HL-60 (cell line): ENCODE results near the gene PCDHGA12.
"Not testable (repeated sequence)": the region's sequence is repeated elsewhere in the genome, so short reads cannot be mapped to it uniquely, and the experiment has no call there.

Experiments used
- DNase-seq, 2 experiments: peaks; one replicate each; pipeline ENCODE4 v3.0.0-alpha.2; 2010 to 2020; ENCODE audit warnings: low read depth in 1 of 2, low spot score in 1 of 2
- H3K27ac ChIP-seq: fragments of 250-450 bp; sonication (Bioruptor Pico); replicated peaks from 2 replicates; pipeline ENCODE4 v1.5.1; 2020; ENCODE audit warnings: mild to moderate bottlenecking, moderate library complexity
- H3K27me3 ChIP-seq: fragments of 250-450 bp; sonication (Bioruptor Pico); 2 replicates; pipeline ENCODE4 v1.5.1; 2021; ENCODE audit warnings: mild to moderate bottlenecking, moderate library complexity; ENCODE audit not compliant: insufficient read depth, poor library complexity, severe bottlenecking
- H3K4me3 ChIP-seq: replicated peaks from 2 replicates; pipeline ENCODE4 v1.5.1; 2011; ENCODE audit warnings: mild to moderate bottlenecking, control low read depth, low read length; ENCODE audit not compliant: insufficient read depth
- GABPA ChIP-seq: IDR thresholded peaks from 2 replicates; pipeline ENCODE4 v1.6.1; 2012; ENCODE audit warnings: low read depth
- POLR2AphosphoS5 ChIP-seq: IDR thresholded peaks from 2 replicates; pipeline ENCODE4 v1.6.1; 2012; ENCODE audit warnings: low read depth
- SPI1 ChIP-seq: IDR thresholded peaks from 2 replicates; pipeline ENCODE4 v1.6.1; 2012; ENCODE audit warnings: low read depth, mild to moderate bottlenecking, borderline replicate concordance
- TF ChIP-seq, protein P1 (sequence below): IDR thresholded peaks from one replicate; pipeline ENCODE4 v1.5.1; 2011; ENCODE audit warnings: low read length, control low read depth, inconsistent platforms; ENCODE audit not compliant: insufficient read depth
- TF ChIP-seq, protein P2 (sequence below): IDR thresholded peaks from 2 replicates; pipeline ENCODE4 v1.6.1; 2012; ENCODE audit warnings: low read depth; ENCODE audit not compliant: insufficient replicate concordance

The PCDHGA12 gene

DNA sequence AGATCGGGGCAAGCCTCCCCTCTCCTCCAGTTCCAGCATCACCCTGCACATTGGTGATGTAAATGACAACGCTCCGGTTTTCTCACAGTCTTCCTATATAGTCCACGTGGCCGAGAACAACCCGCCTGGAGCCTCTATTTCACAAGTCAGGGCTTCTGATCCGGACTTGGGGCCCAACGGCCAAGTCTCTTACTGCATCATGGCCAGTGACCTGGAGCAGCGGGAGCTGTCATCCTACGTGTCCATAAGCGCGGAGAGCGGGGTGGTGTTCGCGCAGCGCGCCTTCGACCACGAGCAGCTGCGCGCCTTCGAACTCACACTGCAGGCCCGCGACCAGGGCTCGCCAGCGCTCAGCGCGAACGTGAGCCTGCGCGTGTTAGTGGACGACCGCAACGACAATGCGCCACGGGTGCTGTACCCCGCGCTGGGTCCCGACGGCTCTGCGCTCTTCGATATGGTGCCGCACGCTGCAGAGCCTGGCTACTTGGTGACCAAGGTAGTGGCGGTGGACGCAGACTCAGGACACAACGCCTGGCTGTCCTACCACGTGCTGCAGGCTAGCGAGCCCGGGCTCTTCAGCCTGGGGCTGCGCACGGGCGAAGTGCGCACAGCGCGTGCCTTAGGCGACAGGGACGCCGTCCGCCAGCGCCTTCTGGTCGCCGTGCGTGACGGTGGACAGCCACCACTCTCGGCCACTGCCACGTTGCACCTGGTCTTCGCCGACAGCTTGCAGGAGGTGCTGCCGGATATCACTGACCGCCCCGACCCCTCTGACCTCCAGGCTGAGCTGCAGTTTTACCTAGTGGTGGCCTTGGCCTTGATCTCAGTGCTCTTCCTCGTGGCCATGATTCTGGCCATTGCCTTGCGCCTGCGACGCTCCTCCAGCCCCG lies 40.9 kb upstream of the PCDHGA12 start:
- no peak for DNase-seq
- Histone ChIP-seq H3K4me3 (no peak overlapping the region), H3K27me3 (no peaks in the 10 kb centered on the region), H3K27ac (no peak overlapping the region)
- TF ChIP-seq GABPA: no peak
- no peak for TF ChIP-seq SPI1
- TF ChIP-seq, protein P1, sequence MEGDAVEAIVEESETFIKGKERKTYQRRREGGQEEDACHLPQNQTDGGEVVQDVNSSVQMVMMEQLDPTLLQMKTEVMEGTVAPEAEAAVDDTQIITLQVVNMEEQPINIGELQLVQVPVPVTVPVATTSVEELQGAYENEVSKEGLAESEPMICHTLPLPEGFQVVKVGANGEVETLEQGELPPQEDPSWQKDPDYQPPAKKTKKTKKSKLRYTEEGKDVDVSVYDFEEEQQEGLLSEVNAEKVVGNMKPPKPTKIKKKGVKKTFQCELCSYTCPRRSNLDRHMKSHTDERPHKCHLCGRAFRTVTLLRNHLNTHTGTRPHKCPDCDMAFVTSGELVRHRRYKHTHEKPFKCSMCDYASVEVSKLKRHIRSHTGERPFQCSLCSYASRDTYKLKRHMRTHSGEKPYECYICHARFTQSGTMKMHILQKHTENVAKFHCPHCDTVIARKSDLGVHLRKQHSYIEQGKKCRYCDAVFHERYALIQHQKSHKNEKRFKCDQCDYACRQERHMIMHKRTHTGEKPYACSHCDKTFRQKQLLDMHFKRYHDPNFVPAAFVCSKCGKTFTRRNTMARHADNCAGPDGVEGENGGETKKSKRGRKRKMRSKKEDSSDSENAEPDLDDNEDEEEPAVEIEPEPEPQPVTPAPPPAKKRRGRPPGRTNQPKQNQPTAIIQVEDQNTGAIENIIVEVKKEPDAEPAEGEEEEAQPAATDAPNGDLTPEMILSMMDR: no peak
- no peak for TF ChIP-seq POLR2AphosphoS5
- TF ChIP-seq, protein P2, sequence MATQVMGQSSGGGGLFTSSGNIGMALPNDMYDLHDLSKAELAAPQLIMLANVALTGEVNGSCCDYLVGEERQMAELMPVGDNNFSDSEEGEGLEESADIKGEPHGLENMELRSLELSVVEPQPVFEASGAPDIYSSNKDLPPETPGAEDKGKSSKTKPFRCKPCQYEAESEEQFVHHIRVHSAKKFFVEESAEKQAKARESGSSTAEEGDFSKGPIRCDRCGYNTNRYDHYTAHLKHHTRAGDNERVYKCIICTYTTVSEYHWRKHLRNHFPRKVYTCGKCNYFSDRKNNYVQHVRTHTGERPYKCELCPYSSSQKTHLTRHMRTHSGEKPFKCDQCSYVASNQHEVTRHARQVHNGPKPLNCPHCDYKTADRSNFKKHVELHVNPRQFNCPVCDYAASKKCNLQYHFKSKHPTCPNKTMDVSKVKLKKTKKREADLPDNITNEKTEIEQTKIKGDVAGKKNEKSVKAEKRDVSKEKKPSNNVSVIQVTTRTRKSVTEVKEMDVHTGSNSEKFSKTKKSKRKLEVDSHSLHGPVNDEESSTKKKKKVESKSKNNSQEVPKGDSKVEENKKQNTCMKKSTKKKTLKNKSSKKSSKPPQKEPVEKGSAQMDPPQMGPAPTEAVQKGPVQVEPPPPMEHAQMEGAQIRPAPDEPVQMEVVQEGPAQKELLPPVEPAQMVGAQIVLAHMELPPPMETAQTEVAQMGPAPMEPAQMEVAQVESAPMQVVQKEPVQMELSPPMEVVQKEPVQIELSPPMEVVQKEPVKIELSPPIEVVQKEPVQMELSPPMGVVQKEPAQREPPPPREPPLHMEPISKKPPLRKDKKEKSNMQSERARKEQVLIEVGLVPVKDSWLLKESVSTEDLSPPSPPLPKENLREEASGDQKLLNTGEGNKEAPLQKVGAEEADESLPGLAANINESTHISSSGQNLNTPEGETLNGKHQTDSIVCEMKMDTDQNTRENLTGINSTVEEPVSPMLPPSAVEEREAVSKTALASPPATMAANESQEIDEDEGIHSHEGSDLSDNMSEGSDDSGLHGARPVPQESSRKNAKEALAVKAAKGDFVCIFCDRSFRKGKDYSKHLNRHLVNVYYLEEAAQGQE: no peak

DNA sequence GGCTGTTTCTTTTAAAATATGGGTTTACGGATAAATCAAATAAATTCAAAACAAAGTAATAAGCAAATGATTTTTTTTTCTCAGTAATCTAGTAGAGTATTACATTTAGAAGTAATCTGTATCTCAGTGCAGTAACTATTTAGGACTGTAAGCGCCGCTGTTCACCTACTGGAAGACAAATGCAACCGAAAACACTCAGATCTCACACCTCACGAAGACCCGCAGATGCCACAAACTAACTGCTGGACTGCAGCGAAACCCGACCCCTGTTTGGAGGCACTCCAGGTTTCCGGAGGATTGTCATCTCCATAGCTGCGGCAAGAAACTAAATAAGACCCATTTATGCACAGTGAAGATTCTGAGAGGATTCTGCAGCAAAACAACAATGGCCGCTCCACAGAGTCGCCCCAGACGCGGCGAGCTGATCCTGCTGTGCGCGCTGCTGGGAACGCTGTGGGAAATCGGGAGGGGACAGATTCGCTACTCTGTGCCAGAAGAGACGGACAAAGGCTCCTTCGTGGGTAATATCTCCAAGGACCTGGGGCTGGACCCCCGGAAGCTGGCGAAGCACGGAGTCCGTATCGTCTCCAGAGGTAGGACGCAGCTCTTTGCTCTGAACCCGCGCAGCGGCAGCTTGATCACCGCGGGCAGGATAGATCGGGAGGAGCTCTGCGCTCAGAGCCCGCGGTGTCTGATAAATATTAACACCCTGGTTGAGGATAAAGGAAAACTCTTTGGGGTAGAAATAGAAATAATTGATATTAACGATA lies 37.7 kb upstream of the PCDHGA12 start, which contains the start of gene PCDHGA8:
TSS of gene PCDHGA8 (plus strand) at position 205 of the 770 bp plus-strand sequence. CDS start at position 386, 181 bp downstream.
- Histone ChIP-seq H3K4me3 (no peak within 1 kb of the TSS), H3K27me3 (no peaks in the 10 kb centered on the region), H3K27ac (no peak within 1 kb of the TSS)
- DNase-seq: no peak
- TF ChIP-seq, protein P1: no peak
- no peak for TF ChIP-seq POLR2AphosphoS5
- TF ChIP-seq, protein P2: no peak
- no peak for TF ChIP-seq GABPA
- TF ChIP-seq SPI1: no peak

DNA sequence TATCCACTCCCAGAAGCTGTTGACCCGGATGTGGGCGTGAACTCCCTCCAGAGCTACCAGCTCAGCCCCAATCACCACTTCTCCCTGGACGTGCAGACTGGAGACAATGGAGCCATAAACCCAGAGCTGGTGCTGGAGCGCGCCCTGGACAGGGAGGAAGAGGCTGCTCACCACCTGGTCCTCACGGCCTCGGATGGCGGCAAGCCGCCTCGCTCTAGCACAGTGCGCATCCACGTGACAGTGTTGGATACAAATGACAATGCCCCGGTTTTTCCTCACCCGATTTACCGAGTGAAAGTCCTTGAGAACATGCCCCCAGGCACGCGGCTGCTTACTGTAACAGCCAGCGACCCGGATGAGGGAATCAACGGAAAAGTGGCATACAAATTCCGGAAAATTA lies 37.0 kb upstream of the PCDHGA12 start:
- TF ChIP-seq, protein P1: no peak
- TF ChIP-seq POLR2AphosphoS5 (no peak), GABPA (no peak)
- TF ChIP-seq, protein P2: no peak
- no peak for DNase-seq
- Histone ChIP-seq H3K27me3 (no peaks in the 10 kb centered on the region), H3K27ac (no peak overlapping the region), H3K4me3 (no peak overlapping the region)

DNA sequence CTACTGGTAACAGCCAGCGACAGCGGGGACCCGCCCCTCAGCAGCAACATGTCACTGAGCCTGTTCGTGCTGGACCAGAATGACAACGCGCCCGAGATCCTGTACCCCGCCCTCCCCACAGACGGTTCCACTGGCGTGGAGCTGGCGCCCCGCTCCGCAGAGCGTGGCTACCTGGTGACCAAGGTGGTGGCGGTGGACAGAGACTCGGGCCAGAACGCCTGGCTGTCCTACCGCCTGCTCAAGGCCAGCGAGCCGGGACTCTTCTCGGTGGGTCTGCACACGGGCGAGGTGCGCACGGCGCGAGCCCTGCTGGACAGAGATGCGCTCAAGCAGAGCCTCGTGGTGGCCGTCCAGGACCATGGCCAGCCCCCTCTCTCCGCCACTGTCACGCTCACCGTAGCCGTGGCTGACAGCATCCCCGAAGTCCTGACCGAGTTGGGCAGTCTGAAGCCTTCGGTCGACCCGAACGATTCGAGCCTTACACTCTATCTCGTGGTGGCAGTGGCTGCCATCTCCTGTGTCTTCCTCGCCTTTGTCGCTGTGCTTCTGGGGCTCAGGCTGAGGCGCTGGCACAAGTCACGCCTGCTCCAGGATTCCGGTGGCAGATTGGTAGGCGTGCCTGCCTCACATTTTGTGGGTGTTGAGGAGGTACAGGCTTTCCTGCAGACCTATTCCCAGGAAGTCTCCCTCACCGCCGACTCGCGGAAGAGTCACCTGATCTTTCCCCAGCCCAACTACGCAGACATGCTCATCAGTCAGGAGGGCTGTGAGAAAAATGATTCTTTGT lies 35.7 kb upstream of the PCDHGA12 start:
- H3K27ac ChIP-seq, H3K27me3 ChIP-seq, DNase-seq, H3K4me3 ChIP-seq: not testable (repeated sequence)
